Stimulated activated CD8-positive, alpha-beta memory T cell treated with anti-CD3 and anti-CD28 coated beads, Interleukin-2, amount 100 ng/mL, for 1 hour (primary cell): ENCODE measurements around the gene ALLC.
"Not testable (repeated sequence)": the region's sequence is repeated elsewhere in the genome, so short reads cannot be mapped to it uniquely, and the experiment has no call there.

Experiments
- DNase-seq, 2 donors: peaks; one replicate each; pipeline ENCODE4 v3.0.0-alpha.2; 2020; ENCODE audit warnings: low read depth in 2 of 2

The ALLC gene

DNA sequence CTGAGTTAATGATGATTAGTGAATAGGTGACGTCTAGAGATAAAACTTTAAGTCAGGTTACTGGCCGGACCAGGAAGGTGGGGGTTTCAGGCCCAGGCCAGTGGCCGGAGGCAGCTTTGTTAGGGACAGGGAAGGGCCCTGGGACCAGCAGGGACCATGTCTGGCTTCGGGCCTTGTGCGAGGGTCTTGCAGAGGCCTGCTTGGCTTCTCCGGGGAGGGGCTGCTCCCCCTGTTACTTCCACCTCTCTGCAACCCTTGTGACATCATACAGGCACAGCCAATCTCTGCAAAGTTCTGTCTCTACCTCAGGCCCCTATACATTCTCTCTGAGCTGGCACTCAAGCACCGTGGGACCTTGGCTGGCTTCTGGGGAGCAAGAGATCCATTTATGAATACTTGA lies at the start of gene ALLC:
ALLC (plus strand) TSS at position 320 of the 400 bp plus-strand sequence. CDS start 12,958 bp downstream, outside the sequence.
- DNase-seq: no peak

DNA sequence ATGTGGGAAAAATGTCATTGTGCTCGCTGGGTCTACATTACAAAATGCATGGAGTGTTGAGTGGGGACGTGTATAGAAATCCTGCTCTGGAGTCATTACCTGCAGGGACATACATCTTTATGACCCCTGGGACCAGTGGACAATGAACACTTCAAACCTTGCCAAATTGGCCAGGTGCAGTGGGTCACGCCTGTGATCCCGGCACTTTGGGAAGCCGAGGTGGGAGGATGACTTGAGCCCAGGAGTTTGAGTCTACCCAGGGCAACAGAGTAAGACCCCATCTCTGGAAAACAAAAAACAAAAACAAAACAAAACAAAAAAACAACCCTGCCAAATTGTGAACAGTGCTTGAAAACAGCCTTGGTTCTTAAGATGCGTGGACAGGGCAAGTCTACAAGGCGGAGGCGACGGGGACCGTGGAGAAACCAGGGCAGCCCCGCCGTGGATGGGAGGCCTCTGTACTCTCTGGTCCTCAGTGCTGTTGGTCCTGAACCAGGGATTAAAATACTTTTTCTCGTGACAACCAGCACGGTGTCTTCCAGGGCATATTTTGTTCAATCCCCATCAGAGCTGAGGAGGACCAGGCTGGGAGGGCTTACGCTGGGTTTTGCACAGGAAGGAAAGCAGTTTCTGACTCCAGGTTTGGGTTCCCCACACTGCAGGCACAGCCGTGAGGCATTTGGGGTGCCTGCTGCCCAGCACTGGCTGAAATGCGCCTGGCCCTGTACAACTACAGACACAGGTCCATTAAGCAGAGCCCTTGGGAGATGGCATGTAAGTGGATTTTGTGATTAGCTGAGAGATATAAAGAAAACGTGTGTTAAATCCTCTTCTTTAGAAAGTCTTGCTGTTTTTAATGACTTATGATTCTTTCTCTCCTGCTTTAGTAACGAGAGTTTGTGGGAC lies 49.4 kb upstream of the ALLC start:
- DNase-seq: no peak

DNA sequence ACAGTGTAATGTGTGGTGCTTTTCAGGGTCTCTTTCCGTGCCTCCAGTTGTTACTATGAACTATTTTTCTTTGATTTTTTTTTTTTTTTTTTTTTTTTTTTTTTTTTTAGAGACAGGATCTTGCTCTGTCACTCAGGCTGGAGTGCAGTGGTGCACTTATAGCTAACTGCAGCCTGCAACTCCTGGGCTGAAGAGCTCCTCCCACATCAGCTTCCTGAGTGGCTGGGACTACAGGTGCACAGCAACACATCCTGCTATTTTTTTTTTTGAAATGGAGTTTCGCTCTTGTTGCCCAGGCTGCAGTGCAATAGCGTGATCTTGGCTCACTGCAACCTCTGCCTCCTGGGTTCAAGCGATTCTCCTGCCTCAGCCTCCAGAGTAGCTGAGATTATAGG lies 48.7 kb upstream of the ALLC start:
- not testable (repeated sequence) for DNase-seq

DNA sequence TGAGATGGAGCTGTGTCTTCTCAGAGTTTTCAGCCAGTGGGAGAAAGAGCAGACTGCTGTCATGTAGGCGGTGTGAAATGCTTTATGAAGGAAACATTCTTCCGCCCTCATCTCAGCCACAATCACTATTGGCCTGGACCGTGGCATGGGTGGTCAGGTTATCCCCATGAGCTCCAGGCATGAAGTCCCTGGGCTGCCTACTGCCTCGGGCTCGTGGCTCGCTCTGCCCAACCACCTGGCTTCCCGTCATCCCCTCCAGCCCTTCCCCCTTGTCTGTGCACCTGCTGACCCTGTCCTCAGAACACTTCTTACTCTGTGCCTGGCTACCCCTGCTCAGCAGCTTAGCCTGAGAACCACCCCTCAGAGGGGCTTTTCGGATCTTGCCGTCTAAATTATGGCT lies 47.6 kb upstream of the ALLC start:
- no peak for DNase-seq

DNA sequence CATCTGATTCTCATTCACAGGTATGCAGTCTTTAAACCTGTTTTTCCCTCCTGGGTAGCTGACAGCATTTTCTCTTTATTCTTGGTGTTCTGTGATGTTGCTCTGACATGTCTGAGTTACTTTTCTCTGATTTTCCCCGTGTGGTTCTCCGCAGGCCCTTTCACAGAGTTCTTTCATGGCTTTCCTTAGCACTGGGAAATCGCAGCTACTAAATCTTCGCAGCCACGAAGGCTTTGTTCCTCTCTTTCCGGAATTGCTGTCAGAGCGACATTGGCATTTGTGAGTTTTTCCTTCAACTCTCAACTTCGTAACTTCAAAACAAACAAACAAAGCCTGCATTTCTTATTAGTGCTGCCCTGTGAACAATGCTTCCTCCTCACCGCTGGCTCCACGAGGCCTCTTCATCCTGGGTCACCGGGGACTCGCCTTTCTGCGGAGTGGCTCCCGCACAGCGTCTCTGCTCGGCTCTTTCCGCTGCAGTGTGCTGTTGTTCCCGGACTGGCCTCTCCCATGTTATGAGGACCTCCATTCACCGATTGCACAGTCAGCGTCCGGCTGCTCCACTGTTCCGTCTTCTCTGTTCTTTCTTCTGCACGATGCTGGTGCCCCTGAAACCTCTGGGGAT lies 47.0 kb upstream of the ALLC start:
- DNase-seq: no peak

DNA sequence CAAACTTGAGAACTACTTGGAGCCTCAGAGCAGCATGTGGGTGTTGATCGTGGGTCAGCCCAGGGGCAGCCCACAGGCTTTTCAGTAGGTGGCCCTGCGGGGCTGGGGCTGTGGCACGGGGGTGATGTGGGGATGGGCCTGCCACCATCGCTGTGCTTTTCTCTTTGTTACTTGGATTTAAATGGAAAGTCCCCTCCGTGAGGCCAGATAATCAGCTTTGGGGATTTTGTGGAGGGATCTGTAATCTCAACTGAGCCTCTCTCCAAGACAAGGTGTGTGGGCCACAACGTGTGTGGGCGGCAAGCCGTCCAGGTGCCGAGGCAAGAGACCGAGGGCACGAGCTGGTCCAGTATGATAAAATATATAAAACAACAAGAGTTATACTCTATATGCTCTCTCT lies 46.4 kb upstream of the ALLC start:
- no peak for DNase-seq

DNA sequence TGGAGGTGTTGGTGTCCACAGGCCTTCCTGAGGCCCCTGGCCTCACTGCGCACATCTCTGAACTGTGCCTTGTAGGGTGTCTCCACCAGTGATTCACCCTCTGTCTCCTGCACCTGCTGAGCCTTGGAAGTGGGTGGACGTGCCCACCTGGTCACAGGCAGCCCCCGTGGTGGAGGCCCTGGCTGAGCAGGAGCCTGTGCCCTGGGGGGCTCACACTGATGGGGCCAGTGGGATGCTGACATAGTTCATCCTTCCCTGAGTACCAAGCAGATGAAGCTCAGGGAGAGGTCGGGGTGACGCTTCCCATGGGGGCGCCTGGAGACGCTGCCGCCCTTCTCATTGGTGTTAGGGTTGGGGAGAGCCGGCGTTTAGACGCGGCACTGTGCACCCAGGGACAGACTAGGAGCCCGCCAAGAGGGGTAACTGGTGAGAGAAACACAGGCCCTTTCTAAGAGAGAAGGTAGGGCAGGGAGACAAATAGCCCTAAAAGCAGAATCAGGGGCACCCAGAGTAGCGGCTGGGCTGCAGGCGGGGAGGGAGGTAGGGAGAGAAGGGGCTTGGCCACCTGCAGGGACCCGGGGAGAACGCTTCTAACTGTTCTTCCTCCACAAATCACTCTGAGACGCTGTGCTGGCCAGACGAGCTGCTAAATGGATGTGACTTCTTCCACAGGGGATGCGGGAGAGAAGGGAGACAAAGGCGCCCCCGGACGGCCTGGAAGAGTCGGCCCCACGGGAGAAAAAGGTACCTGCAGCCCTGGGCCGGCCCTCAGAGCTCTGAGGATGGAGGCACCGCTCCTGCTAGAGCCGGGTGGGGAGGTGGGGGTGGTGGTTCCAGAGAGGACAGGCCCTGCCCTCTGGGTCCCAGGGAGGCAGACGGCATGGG lies 45.1 kb upstream of the ALLC start:
- no peak for DNase-seq

DNA sequence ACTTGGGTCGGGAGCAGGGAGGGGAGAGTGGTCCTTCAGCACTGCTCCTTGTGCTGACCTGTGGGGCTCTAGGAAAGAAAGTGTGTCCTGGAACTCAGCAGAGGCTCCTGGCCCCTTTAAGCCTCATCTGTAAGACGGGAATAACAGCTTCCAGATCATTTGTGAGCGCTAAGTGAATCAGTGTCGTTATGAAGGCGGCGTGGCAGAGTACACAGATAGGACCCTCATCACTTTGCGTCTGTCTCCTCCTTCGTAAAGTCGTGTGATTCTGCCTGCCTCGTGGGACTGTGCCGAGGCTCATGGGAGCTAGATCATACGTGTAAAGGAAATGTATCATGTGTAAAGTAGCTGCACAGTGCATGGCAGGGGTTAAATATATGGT lies 44.5 kb upstream of the ALLC start:
- DNase-seq: no peak

DNA sequence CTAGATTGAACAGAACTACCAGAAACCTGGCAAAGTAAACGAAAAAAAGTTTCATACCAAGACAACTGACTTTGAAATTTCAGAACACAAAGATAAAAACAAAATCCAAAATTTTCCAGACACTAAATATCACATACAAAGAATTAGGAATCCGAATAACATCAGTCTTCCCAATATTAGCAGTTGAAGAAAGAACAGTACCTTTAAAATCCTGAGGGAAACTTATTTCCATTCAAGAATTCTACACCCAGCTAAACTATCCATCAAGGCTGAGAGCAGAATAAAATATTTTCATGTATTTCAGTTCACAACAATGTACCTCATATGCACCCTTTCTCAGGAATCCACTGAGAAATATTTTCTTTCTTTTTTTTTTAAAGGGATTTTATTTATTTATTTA lies 43.3 kb upstream of the ALLC start:
- DNase-seq: not testable (repeated sequence)

DNA sequence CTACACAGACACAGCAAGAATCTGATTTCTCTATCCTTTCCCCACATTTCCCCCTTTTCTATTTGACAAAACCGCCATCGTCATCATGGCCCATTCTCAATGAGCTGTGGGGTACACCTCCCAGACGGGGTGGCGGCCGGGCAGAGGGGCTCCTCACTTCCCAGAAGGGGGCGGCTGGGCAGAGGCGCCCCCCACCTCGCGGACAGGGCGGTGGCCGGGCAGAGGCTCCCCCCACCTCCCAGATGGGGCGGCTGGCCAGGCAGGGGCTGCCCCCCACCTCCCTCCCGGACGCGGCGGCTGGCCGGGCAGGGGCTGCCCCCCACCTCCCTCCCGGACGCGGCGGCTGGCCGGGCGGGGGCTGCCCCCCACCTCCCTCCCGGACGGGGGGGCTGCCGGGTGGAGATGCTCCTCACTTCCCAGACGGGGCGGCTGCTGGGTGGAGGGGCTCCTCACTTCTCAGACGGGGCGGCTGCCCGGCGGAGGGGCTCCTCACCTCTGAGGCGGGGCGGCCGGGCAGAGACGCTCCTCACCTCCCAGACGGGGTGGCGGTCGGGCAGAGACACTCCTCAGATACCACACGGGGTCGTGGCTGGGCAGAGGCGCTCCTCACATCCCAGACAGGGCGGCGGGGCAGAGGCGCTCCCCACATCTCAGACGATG lies 42.3 kb upstream of the ALLC start:
- not testable (repeated sequence) for DNase-seq

DNA sequence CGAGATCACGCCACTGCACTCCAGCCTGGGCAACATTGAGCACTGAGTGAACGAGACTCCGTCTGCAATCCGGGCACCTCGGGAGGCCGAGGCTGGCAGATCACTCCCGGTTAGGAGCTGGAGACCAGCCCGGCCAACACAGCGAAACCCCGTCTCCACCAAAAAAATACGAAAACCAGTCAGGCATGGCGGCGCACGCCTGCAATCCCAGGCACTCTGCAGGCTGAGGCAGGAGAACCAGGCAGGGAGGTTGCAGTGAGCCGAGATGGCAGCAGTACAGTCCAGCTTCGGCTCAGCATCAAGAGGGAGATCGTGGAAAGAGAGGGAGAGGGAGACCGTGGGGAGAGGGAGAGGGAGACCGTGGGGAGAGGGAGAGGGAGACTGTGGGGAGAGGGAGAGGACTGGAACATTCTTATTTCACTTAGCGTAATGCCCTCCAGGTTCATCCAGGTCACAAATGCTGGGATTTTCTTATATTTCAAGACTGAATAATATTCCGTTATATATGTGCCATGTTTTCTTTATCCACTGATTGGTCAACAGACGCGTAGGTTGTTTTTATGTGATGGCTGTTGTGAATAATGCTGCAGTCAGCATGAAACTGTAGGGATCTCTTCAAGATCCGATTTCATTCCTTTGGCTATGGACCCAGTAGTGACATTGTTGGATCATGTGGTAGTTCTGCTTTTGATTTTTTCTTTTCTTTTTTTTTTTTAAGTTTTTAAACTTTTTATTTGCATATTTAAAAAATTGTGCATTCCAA lies 41.4 kb upstream of the ALLC start:
- DNase-seq: not testable (repeated sequence)

DNA sequence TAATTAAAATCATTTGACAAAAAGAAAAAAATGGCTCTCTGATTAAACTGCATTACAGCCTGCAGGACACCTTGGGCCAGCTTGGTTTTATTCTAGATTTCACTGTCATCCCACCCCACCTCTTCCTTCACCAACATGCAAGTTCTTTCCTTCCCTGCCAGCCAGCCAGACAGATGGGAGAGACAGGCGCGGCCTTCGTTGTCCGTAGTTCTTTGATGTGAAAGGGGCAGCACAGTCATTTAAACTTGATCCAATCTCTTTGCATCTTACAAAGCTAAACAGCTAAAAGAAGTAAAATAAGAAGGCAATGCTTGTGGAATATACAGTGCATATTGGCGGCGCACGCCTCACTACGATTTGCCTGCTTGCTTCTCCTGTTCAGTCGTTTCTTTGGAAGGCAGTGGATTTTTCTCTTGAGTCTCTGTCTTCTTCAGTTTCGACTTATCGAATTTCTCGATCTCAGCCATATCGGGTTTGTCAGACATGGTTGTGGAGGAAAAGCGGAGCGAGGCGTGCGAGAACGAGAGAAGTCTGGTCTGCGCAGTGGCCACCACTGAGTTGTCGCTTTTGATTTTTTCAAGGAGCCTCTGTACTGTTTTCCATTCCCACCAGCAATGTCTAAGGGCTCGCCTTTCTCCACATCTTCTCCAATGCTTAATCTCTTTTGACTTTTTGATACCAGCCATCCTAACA lies 40.7 kb upstream of the ALLC start:
- DNase-seq: no peak

DNA sequence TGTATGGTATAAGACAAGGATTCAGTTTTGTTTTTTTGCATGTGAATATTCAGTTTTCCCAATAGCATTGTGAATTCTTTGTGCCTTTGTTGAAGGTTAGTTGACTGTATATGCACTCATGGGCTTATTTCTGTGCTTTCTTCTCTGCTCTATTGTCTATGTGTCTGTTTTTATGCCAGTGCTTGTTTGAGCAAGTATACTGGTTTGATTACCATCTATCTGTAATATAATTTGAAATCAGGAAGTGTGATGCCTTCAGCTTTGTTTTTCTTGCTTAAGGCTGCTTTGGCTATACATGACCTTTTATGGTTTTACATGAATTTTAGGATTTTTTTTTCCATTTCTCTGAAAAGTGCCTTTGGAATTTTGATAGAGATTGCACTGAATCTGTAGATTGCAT lies 39.6 kb upstream of the ALLC start:
- DNase-seq: no peak

DNA sequence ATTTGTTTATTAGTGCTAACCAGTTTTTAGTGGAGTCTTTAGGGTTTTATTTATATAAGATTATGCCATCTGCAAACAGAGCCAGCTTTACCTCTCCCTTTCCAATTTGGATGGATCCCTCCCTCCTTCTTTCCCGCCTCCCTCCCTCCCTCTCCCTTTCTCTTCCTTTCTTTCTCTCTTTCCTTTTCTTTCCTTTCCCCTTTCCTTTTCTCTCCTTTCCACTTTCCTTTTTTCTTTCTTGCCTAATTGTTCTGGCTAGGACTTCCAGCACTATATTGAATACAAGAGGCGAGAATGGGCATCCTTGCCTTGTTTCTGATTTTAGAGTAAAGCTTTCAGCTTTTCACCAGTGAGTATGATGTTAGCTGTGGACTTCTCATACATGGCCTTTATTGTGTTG lies 39.0 kb upstream of the ALLC start:
- no peak for DNase-seq

DNA sequence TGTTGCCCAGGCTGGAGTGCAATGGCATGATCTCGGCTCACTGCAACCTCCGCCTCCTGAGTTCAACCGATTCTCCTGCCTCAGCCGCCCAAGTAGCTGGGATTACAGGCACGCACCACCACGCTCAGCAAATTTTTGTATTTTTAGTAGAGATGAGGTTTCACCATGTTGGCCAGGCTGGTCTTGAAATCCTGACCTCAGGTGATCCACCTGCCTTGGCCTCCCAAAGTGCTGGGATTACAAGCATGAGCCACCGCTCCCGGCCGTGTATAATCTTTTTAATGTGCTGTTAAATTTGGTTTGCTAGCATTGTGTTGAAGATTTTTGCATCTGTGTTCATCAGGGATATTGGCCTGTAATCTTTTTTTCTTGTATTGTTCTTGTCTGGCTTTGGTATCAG lies 38.3 kb upstream of the ALLC start:
- DNase-seq: not testable (repeated sequence)

DNA sequence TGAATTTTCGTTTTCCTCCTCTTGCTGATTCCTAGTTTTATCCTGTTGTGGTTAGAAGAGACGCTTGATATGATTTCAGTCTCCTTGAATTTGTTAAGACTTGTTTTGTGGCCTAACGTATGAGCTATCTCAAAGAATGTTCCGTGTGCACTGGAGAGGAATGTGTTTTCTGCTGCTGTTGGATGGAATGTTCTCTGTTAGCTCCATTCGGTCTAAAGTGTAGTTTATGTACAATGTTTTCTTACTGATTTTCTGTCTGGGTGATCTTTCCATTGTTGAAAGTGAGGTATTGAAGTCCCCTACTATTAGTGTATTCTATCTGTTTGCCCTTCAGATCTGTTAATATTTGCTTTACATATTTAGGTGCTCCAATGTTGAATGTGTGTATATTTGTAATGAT lies 37.2 kb upstream of the ALLC start:
- DNase-seq: no peak

DNA sequence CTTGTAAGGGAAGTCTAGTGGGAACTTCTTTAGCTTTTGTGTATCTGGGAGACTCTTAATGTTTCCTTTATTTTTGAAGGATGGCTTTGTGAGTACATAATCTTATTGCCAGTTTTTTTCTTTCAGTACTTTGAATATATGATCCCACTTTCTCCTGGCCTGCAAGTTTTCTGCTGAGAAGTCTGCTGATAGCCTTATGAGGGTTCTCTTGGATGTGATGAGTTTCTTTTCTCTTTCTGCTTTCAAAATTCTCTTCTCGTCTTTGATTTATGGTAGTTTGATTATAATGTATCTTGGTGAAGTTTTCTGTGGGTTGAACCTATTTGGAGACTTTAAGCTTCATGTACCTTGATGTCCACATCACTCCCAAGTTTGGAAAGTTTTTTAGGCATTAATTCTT lies 35.0 kb upstream of the ALLC start:
- no peak for DNase-seq

DNA sequence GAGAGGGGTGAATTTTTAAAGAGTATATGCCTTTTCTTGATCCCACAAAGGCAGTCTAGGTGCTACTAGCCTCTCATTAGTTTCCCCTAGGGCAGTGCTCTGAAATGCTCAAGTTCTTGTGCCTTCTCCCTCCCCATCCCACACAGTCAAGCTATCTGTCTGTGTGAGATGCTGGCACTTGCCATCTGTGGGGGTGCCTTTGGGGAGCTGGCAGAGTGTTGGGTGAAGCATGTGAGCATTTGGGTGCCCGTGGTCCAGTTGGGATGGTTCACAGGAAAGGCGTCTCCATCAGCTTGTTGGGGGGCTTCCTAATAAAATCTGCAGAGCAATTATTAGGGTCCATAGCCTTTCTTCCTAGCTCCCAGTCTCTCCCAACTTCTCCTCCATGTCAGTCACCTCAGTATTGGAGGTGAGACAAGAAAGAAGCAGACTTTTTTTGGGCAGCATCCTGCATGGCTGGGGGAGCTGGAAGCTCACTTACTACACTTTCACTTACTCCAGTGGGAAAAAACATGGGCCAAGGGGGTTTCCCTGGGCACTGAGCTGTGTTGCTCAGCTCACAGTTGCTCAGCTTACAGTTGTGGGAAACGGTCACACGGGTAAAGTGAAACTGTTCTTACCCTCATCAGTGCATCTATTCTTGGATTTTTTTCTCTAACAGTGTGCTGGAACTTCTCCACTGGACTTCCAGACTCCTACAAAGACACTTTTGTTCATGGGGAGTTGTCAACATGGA lies 33.8 kb upstream of the ALLC start:
- DNase-seq: no peak

DNA sequence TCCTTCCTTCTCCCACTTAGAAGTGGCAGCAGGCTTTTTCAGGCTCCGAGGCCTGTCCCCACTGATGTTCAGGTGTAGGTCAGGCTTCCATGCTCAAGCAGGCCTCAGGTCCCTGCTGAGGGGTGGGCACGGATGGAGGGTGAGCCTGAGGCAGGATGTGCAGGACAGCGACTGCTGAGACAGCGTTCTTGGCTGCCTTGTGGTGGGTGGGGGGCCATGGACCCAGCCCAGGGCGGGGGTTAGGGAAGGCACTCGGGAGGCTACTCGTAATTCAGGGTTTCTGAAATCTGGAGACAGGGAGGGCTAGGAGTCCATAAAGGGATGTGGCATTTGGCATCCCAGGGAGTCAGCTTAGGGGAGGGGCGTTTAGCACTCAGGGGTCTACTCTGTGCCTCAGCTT lies 32.8 kb upstream of the ALLC start:
- DNase-seq: no peak
